ENCODE results near the gene PHPT1.
"Not testable (repeated sequence)": the region's sequence is repeated elsewhere in the genome, so short reads cannot be mapped to it uniquely, and the experiment has no call there.

PHPT1 gene

GRCh38 chr9:136868644-136869043 lies 19.4 kb downstream of the PHPT1 start:
- Mint-ChIP-seq H3K4me3 (peak overlapping the region; percentile 57), H3K27ac (no peak overlapping the region), H3K36me3 (no peaks in the 10 kb centered on the region), H3K4me1 (ENCODE audit: low read depth) (peaks cover 16% of the 10 kb centered on the region), H3K9me3 (ENCODE audit: low read depth) (no peaks in the 10 kb centered on the region), H3K27me3 (no peaks in the 10 kb centered on the region)

- H3K9me3 Mint-ChIP-seq (ENCODE audit: low read depth); H3K4me1 Mint-ChIP-seq (ENCODE audit: low read depth); H3K36me3 Mint-ChIP-seq; H3K27ac Mint-ChIP-seq; H3K4me3 Mint-ChIP-seq; H3K27me3 Mint-ChIP-seq: not testable (repeated sequence)
These were observed 20.4 kb downstream of the PHPT1 start for GRCh38 chr9:136869611-136870010.

- Mint-ChIP-seq H3K36me3 (no peaks in the 10 kb centered on the region), H3K4me3 (no peak overlapping the region), H3K27me3 (no peaks in the 10 kb centered on the region), H3K9me3 (ENCODE audit: low read depth) (no peaks in the 10 kb centered on the region), H3K27ac (no peak overlapping the region), H3K4me1 (ENCODE audit: low read depth) (peaks cover 2% of the 10 kb centered on the region)
These were observed 25.9 kb downstream of the PHPT1 start for GRCh38 chr9:136875155-136875554.

- H3K4me1 Mint-ChIP-seq (ENCODE audit: low read depth) = peaks cover 10% of the 10 kb centered on the region
- H3K4me3 Mint-ChIP-seq = no peak overlapping the region
- no peaks in the 10 kb centered on the region for H3K36me3 Mint-ChIP-seq
- no peaks in the 10 kb centered on the region for H3K27me3 Mint-ChIP-seq
- H3K27ac Mint-ChIP-seq = peak overlapping the region; percentile 77
- no peaks in the 10 kb centered on the region for H3K9me3 Mint-ChIP-seq (ENCODE audit: low read depth)
These were observed 27.3 kb downstream of the PHPT1 start for GRCh38 chr9:136876476-136876875.

GRCh38 chr9:136880651-136881050 lies 31.4 kb downstream of the PHPT1 start:
- H3K27ac Mint-ChIP-seq = peak overlapping the region; percentile 76
- no peaks in the 10 kb centered on the region for H3K36me3 Mint-ChIP-seq
- peak overlapping the region; percentile 41 for H3K4me3 Mint-ChIP-seq
- peaks cover 31% of the 10 kb centered on the region for H3K4me1 Mint-ChIP-seq (ENCODE audit: low read depth)
- H3K27me3 Mint-ChIP-seq = no peaks in the 10 kb centered on the region
- no peaks in the 10 kb centered on the region for H3K9me3 Mint-ChIP-seq (ENCODE audit: low read depth)

GRCh38 chr9:136881691-136882108 lies 32.5 kb downstream of the PHPT1 start:
- Mint-ChIP-seq H3K9me3 (ENCODE audit: low read depth) (no peaks in the 10 kb centered on the region), H3K27me3 (no peaks in the 10 kb centered on the region), H3K36me3 (no peaks in the 10 kb centered on the region), H3K4me1 (ENCODE audit: low read depth) (peaks cover 31% of the 10 kb centered on the region), H3K27ac (peak overlapping the region; percentile 94), H3K4me3 (peak overlapping the region; percentile 83)

- H3K4me3 Mint-ChIP-seq = peak overlapping the region; percentile 83
- H3K27ac Mint-ChIP-seq = peak overlapping the region; percentile 94
- H3K36me3 Mint-ChIP-seq = no peaks in the 10 kb centered on the region
- H3K4me1 Mint-ChIP-seq (ENCODE audit: low read depth) = peaks cover 35% of the 10 kb centered on the region
- H3K27me3 Mint-ChIP-seq = no peaks in the 10 kb centered on the region
- H3K9me3 Mint-ChIP-seq (ENCODE audit: low read depth) = no peaks in the 10 kb centered on the region
These were observed 33.1 kb downstream of the PHPT1 start for GRCh38 chr9:136882109-136882946.

- not testable (repeated sequence) for H3K9me3 Mint-ChIP-seq (ENCODE audit: low read depth); H3K27me3 Mint-ChIP-seq; H3K36me3 Mint-ChIP-seq
- Mint-ChIP-seq H3K4me1 (ENCODE audit: low read depth) (peaks cover 39% of the 10 kb centered on the region), H3K4me3 (peak overlapping the region; percentile 83), H3K27ac (peak overlapping the region; percentile 94)
These were observed 33.7 kb downstream of the PHPT1 start for GRCh38 chr9:136882947-136883283.

- peak overlapping the region; percentile 83 for H3K4me3 Mint-ChIP-seq
These were observed 34.5 kb downstream of the PHPT1 start for GRCh38 chr9:136883670-136884069.

GRCh38 chr9:136885950-136886578 lies 36.9 kb downstream of the PHPT1 start, which contains the start of gene TRAF2:
TRAF2 (plus strand) TSS chr9:136886516; CDS start chr9:136898741, 12,225 bp downstream.
- H3K4me3 Mint-ChIP-seq = peak within 1 kb of the TSS; percentile 97
- H3K36me3 Mint-ChIP-seq = no peaks in the 10 kb centered on the region
- H3K9me3 Mint-ChIP-seq (ENCODE audit: low read depth) = no peaks in the 10 kb centered on the region
- peaks cover 42% of the 10 kb centered on the region for H3K4me1 Mint-ChIP-seq (ENCODE audit: low read depth)
- peak within 1 kb of the TSS; percentile 90 for H3K27ac Mint-ChIP-seq
- no peaks in the 10 kb centered on the region for H3K27me3 Mint-ChIP-seq

More at GRCh38 chr9:136883670-136884069, 34.5 kb downstream of the PHPT1 start:
- H3K36me3 Mint-ChIP-seq; H3K27me3 Mint-ChIP-seq; H3K9me3 Mint-ChIP-seq (ENCODE audit: low read depth): not testable (repeated sequence)
- Mint-ChIP-seq H3K27ac (peak overlapping the region; percentile 94), H3K4me1 (ENCODE audit: low read depth) (peaks cover 45% of the 10 kb centered on the region)

- Mint-ChIP-seq H3K4me1 (ENCODE audit: low read depth) (peaks cover 34% of the 10 kb centered on the region), H3K4me3 (peak overlapping the region; percentile 97), H3K27ac (peak overlapping the region; percentile 90), H3K9me3 (ENCODE audit: low read depth) (no peaks in the 10 kb centered on the region), H3K36me3 (no peaks in the 10 kb centered on the region), H3K27me3 (no peaks in the 10 kb centered on the region)
These were observed 37.7 kb downstream of the PHPT1 start for GRCh38 chr9:136886610-136887597.

GRCh38 chr9:136888454-136888853 lies 39.2 kb downstream of the PHPT1 start:
- H3K9me3 Mint-ChIP-seq (ENCODE audit: low read depth) = no peaks in the 10 kb centered on the region
- no peaks in the 10 kb centered on the region for H3K27me3 Mint-ChIP-seq
- H3K27ac Mint-ChIP-seq = no peak overlapping the region
- H3K4me1 Mint-ChIP-seq (ENCODE audit: low read depth) = peaks cover 25% of the 10 kb centered on the region
- no peaks in the 10 kb centered on the region for H3K36me3 Mint-ChIP-seq
- H3K4me3 Mint-ChIP-seq = peak overlapping the region; percentile 97

GRCh38 chr9:136889858-136890257 lies 40.6 kb downstream of the PHPT1 start:
- no peak overlapping the region for H3K4me3 Mint-ChIP-seq
- no peaks in the 10 kb centered on the region for H3K9me3 Mint-ChIP-seq (ENCODE audit: low read depth)
- no peak overlapping the region for H3K27ac Mint-ChIP-seq

GRCh38 chr9:136890661-136891060 lies 41.5 kb downstream of the PHPT1 start:
- Mint-ChIP-seq H3K27me3 (no peaks in the 10 kb centered on the region), H3K4me3 (no peak overlapping the region), H3K36me3 (no peaks in the 10 kb centered on the region), H3K27ac (no peak overlapping the region), H3K4me1 (ENCODE audit: low read depth) (peaks cover 30% of the 10 kb centered on the region), H3K9me3 (ENCODE audit: low read depth) (no peaks in the 10 kb centered on the region)

More at GRCh38 chr9:136889858-136890257, 40.6 kb downstream of the PHPT1 start:
- Mint-ChIP-seq H3K4me1 (ENCODE audit: low read depth) (peaks cover 30% of the 10 kb centered on the region), H3K36me3 (no peaks in the 10 kb centered on the region), H3K27me3 (no peaks in the 10 kb centered on the region)

Measured in activated naive CD8-positive, alpha-beta T cell (primary cell).